OCI-LY1 (cell line): Measurements from ENCODE around the gene RAB6B.

Experiments
- H2AFZ ChIP-seq: fragments of 200-600 bp; sonication (generic), shearing (Covaris generic); 2 replicates; pipeline ENCODE4 v1.6.0; 2014; ENCODE audit warnings: antibody characterized with exemption, mild to moderate bottlenecking, low read length
- H3F3A ChIP-seq: fragments of 200-600 bp; sonication (generic), shearing (Covaris generic); 2 replicates; pipeline ENCODE4 v1.6.0; 2014; ENCODE audit warnings: mild to moderate bottlenecking, antibody characterized with exemption, low read length, moderate library complexity; ENCODE audit not compliant: insufficient read depth
- H3K27ac ChIP-seq: fragments of 200-600 bp; sonication (generic); 2 replicates; pipeline ENCODE4 v1.5.1; 2014; ENCODE audit warnings: low read length, mixed run types, mild to moderate bottlenecking, low read depth; ENCODE audit not compliant: poor library complexity, severe bottlenecking
- H3K27me3 ChIP-seq: fragments of 200-600 bp; sonication (generic); 2 replicates; pipeline ENCODE4 v1.6.0; 2014; ENCODE audit warnings: antibody characterized with exemption, mild to moderate bottlenecking, low read length, moderate library complexity; ENCODE audit not compliant: insufficient read depth
- H3K36me3 ChIP-seq: fragments of 200-600 bp; sonication (generic); 2 replicates; pipeline ENCODE4 v1.6.1; 2014; ENCODE audit warnings: mild to moderate bottlenecking, antibody characterized with exemption, low read length, moderate library complexity, mixed read lengths; ENCODE audit not compliant: insufficient read depth
- H3K4me1 ChIP-seq: fragments of 200-600 bp; sonication (generic); 2 replicates; pipeline ENCODE4 v1.5.1; 2014; ENCODE audit warnings: mild to moderate bottlenecking, low read length, moderate library complexity; ENCODE audit not compliant: insufficient read depth, severe bottlenecking
- H3K4me2 ChIP-seq: fragments of 200-600 bp; sonication (generic), shearing (Covaris generic); 2 replicates; pipeline ENCODE4 v1.6.1; 2014; ENCODE audit warnings: low read length
- H3K4me3 ChIP-seq: fragments of 200-600 bp; sonication (generic); 2 replicates; pipeline ENCODE4 v1.5.1; 2014; ENCODE audit warnings: low read length, low read depth, mild to moderate bottlenecking, mixed read lengths; ENCODE audit not compliant: poor library complexity, severe bottlenecking
- H3K79me2 ChIP-seq: fragments of 200-600 bp; shearing (Covaris generic); 2 replicates; pipeline ENCODE4 v1.6.1; 2016; ENCODE audit warnings: mixed run types, low read length, mixed read lengths; ENCODE audit not compliant: insufficient read depth
- H3K9ac ChIP-seq: fragments of 200-600 bp; sonication (generic), shearing (Covaris generic); 2 replicates; pipeline ENCODE4 v1.6.1; 2014; ENCODE audit warnings: mild to moderate bottlenecking, low read length, mixed read lengths
- H3K9me2 ChIP-seq: fragments of 200-600 bp; sonication (generic), shearing (Covaris generic); 2 replicates; pipeline ENCODE4 v1.6.1; 2014; ENCODE audit warnings: low read depth, mild to moderate bottlenecking, low read length, mixed read lengths
- H3K9me3 ChIP-seq: fragments of 200-600 bp; shearing (Covaris generic); 2 replicates; pipeline ENCODE4 v1.6.1; 2014; ENCODE audit warnings: low read length, mixed read lengths
- H4K20me1 ChIP-seq: fragments of 200-600 bp; sonication (generic), shearing (Covaris generic); 2 replicates; pipeline ENCODE4 v1.6.0; 2016; ENCODE audit warnings: mild to moderate bottlenecking, low read length; ENCODE audit not compliant: insufficient read depth
- EZH2 ChIP-seq: fragments of 200-600 bp; sonication (generic), shearing (Covaris generic); IDR thresholded peaks from 2 replicates; pipeline ENCODE4 v1.8.0; 2017; ENCODE audit warnings: borderline replicate concordance, mixed run types, mild to moderate bottlenecking, antibody characterized with exemption, low read length, moderate library complexity, mixed read lengths
- TF ChIP-seq, protein P1 (sequence below): fragments of 200-600 bp; sonication (generic), shearing (Covaris generic); IDR thresholded peaks from 2 replicates; pipeline ENCODE4 v1.5.1; 2017; ENCODE audit warnings: mild to moderate bottlenecking, antibody characterized with exemption, low read length, moderate library complexity, mixed read lengths

RAB6B gene

DNA sequence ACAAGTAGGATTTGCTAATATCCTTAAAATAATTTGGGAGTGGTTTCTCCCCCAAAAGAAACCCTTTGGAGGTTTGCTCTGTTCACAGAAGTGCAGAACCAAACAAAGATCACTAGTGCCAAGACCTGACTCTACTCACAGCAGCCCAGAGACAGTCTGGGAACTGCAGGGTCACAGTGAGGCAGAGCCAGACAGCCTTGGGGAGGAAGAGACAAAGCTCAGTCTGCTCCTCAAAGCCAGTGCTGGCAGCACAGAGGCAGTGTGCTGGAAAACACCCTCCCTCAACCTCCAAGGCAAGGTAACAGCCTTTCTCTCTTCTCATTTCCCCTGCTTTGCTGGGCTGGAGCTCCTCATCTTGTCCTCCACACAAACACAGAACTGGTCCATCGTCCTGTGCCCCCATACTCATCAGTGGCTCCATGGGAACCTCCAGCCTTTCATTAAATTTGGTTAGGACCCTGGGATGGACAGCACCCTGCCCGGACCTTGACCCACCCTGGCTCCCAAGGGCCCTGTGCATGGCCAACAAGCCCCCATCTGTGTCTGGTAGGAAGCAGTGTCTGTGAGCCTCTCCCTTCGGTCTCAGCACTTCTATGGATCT, 12.6 kb downstream of the RAB6B start:
- Histone ChIP-seq H3K9me3 (peaks cover 4% of the 10 kb centered on the region; the same call in 1 of the 2 replicates), H3K27ac (no peak overlapping the region)

DNA sequence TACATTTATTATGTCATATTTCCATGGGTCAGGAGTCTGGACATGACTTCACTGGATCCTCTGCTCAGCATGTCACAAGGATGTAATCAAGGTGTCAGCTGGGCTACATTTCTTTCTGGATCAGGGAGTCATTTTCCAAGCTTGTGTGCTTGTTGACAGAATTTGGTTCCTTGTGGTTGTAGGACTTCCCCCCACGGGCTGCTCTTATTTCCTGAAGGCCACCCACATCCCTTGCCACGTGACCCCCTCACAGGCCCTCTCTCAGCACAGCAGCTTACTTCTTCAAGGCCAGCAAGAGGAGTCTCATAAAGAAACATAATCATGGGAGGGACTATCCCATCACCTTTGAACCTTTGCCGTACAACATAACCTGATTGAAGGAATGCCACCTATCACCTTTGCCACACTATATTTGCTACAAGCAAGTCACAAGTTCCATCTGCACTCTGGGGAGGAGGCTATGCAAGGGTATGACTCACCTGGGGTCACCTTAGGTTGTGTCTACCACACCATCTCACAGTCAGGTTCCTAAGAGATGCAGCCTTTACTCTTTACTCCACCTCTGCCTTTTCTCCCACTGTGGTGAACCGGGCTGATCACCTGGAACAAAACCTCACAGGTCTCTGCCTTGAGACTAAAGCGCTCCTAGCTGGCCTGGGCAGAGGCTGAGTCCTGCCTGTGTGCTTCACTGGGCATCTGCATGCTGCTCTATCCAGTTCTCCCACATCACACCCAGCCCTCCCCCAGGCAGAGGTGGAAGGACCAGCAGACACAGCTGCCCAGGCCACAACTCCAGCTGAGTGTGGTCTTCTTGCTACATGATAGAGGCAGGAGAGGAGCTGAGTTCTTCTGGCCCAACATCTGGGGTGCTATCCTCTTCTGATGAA, 13.5 kb downstream of the RAB6B start:
- TF ChIP-seq EZH2, result no peak
- TF ChIP-seq, protein P1, sequence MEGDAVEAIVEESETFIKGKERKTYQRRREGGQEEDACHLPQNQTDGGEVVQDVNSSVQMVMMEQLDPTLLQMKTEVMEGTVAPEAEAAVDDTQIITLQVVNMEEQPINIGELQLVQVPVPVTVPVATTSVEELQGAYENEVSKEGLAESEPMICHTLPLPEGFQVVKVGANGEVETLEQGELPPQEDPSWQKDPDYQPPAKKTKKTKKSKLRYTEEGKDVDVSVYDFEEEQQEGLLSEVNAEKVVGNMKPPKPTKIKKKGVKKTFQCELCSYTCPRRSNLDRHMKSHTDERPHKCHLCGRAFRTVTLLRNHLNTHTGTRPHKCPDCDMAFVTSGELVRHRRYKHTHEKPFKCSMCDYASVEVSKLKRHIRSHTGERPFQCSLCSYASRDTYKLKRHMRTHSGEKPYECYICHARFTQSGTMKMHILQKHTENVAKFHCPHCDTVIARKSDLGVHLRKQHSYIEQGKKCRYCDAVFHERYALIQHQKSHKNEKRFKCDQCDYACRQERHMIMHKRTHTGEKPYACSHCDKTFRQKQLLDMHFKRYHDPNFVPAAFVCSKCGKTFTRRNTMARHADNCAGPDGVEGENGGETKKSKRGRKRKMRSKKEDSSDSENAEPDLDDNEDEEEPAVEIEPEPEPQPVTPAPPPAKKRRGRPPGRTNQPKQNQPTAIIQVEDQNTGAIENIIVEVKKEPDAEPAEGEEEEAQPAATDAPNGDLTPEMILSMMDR, result no peak
- no peak overlapping the region for H3K27ac ChIP-seq
- no peaks in the 10 kb centered on the region for H3K9me2 ChIP-seq
- H2AFZ ChIP-seq, result no peak overlapping the region
- no peaks in the 10 kb centered on the region for H3K4me1 ChIP-seq
- H3K9me3 ChIP-seq, result peaks cover 4% of the 10 kb centered on the region; the same call in 1 of the 2 replicates
- peaks cover 9% of the 10 kb centered on the region; the same call in 1 of the 2 replicates for H3K27me3 ChIP-seq
- H3K9ac ChIP-seq, result no peak overlapping the region
- no peaks in the 10 kb centered on the region for H4K20me1 ChIP-seq
- H3K4me2 ChIP-seq, result no peak overlapping the region
- H3K36me3 ChIP-seq, result no peaks in the 10 kb centered on the region
- no peaks in the 10 kb centered on the region for H3K79me2 ChIP-seq
- no peak overlapping the region for H3K4me3 ChIP-seq
- no peaks in the 10 kb centered on the region for H3F3A ChIP-seq

More for the DNA sequence above, 12.6 kb downstream of the RAB6B start:
- Histone ChIP-seq H3K9me2 (no peaks in the 10 kb centered on the region), H2AFZ (no peak overlapping the region), H3K4me3 (no peak overlapping the region), H3K4me1 (no peaks in the 10 kb centered on the region), H3K4me2 (no peak overlapping the region), H3K9ac (no peak overlapping the region), H3K79me2 (no peaks in the 10 kb centered on the region), H4K20me1 (no peaks in the 10 kb centered on the region), H3K27me3 (peaks cover 6% of the 10 kb centered on the region; the same call in 1 of the 2 replicates), H3F3A (no peaks in the 10 kb centered on the region), H3K36me3 (no peaks in the 10 kb centered on the region)
- no peak for TF ChIP-seq EZH2
- TF ChIP-seq, protein P1, result no peak

DNA sequence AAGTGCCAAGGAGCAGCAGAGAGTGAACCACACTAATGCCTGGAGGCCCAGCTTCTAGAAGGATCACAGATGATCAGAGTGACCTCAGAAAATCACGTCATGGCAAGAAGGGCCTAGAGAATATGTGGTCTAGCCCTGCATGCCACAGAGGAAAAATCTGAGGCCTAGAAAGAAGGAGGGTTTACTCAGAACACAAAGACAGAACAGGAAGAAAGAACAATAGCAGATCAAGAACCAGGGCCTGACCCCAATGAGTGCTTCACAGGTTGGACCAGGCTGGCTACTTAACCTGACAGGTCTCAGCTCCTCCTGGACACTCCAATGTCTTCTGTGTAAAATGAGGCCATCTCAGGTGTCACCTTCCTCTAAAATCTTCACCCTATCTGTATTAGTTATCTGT, 14.2 kb downstream of the RAB6B start:
- H3K9me2 ChIP-seq, result no peaks in the 10 kb centered on the region
- no peak overlapping the region for H2AFZ ChIP-seq
- H3K4me1 ChIP-seq, result no peaks in the 10 kb centered on the region
- H3F3A ChIP-seq, result no peaks in the 10 kb centered on the region
- no peaks in the 10 kb centered on the region for H3K36me3 ChIP-seq
- no peak overlapping the region for H3K4me3 ChIP-seq
- H3K79me2 ChIP-seq, result no peaks in the 10 kb centered on the region
- no peaks in the 10 kb centered on the region for H4K20me1 ChIP-seq
- H3K27me3 ChIP-seq, result peaks cover 9% of the 10 kb centered on the region; the same call in 1 of the 2 replicates
- no peak overlapping the region for H3K9ac ChIP-seq
- TF ChIP-seq EZH2, result no peak
- H3K9me3 ChIP-seq, result peaks cover 4% of the 10 kb centered on the region; the same call in 1 of the 2 replicates
- no peak overlapping the region for H3K4me2 ChIP-seq
- no peak overlapping the region for H3K27ac ChIP-seq
